K562 (cell line): Measurements from ENCODE around the gene SPATA24. TPM values are rescaled to one million over a fixed set of nuclear protein-coding genes. Genes with fewer than 3 reads are reported as not detected.

Experiments
- ATAC-seq: fragments of 200-7000 bp; cut with Tn5 transposase; 3 replicates; pipeline ENCODE4 v1.9.1; 2020; ENCODE audit warnings: moderate library complexity
- BruUV-seq: library from RNA; stranded (reverse); fragments of 400-500 nt; replicated peaks from 2 replicates; lab custom pipeline; 2021; lab: Mats Ljungman, UMichigan
- CTCF ChIA-PET: fragments of 300-600 bp; formaldehyde crosslinking; extraction: SDS; loops from one replicate; lab custom pipeline; 2021; ENCODE audit warnings: low intra/inter-chr PET ratio; lab: Yijun Ruan, JAX
- POLR2A ChIA-PET: fragments of 300-600, 350-650 bp; sonication (Branson Sonifier 250); formaldehyde crosslinking; extraction: SDS; loops from one replicate; lab custom pipeline; 2021; ENCODE audit warnings: antibody characterized with exemption, inconsistent platforms; lab: Yijun Ruan, JAX
- DNase-seq, 4 experiments: peaks; one replicate each; pipeline versions ENCODE4 v3.0.0 to v3.0.0-alpha.2; 2011 to 2018; ENCODE audit warnings: low spot score in 3 of 4, mixed read lengths in 3 of 4; ENCODE audit errors: extremely low read depth in 1 of 4
- FAIRE-seq: peaks from 2 replicates; lab custom pipeline; 2011; peaks lifted over from hg19 to GRCh38; lab: Jason Lieb, UNC
- H2AFZ ChIP-seq: 2 replicates; pipeline ENCODE4 v1.6.0; 2011; ENCODE audit warnings: low read depth, low read length, control low read depth, inconsistent platforms
- H3K27ac ChIP-seq: fragments of 200-600 bp; 3 replicates; pipeline ENCODE4 v1.8.0; 2011; ENCODE audit warnings: low read depth, mild to moderate bottlenecking, control low read depth, inconsistent platforms, low read length, moderate library complexity, mixed read lengths; ENCODE audit errors: extremely low read depth
- H3K27me3 ChIP-seq, 2 experiments: fragments of 300-600 bp in 1 of 2; 2 replicates in 1 of 2; 3 replicates in 1 of 2; pipeline versions ENCODE4 v1.6.0 to v1.8.0; 2011; ENCODE audit warnings: inconsistent platforms in 2 of 2, low read length in 2 of 2, mild to moderate bottlenecking in 1 of 2, mixed read lengths in 1 of 2, moderate library complexity in 1 of 2; ENCODE audit not compliant: control insufficient read depth in 2 of 2, insufficient read depth in 2 of 2
- H3K36me3 ChIP-seq: fragments of 300-600 bp; 3 replicates; pipeline ENCODE4 v1.8.0; 2011; ENCODE audit warnings: mild to moderate bottlenecking, low read length, inconsistent platforms; ENCODE audit not compliant: control insufficient read depth, insufficient read depth
- H3K4me1 ChIP-seq, 2 experiments: fragments of 200-600 bp in 1 of 2; replicated peaks in 1 of 2; 2 replicates in 1 of 2; 3 replicates in 1 of 2; pipeline versions ENCODE4 v1.5.1 to v1.8.0; 2011; ENCODE audit warnings: inconsistent platforms in 2 of 2, low read length in 2 of 2, mild to moderate bottlenecking in 1 of 2, mixed read lengths in 1 of 2, moderate library complexity in 1 of 2; ENCODE audit not compliant: control insufficient read depth in 2 of 2, insufficient read depth in 2 of 2
- H3K4me2 ChIP-seq: 2 replicates; pipeline ENCODE4 v1.6.1; 2011; ENCODE audit warnings: low read length, control low read depth, inconsistent platforms, mixed read lengths; ENCODE audit not compliant: insufficient read depth
- H3K4me3 ChIP-seq: fragments of 200-600 bp; sonication (generic), shearing (Covaris generic); 2 replicates; pipeline ENCODE4 v1.5.1; 2016; ENCODE audit warnings: control low read depth, inconsistent platforms
- H3K79me2 ChIP-seq: fragments of 200-600 bp; 3 replicates; pipeline ENCODE4 v1.8.0; 2011; ENCODE audit warnings: low read length, inconsistent platforms; ENCODE audit not compliant: control insufficient read depth, insufficient read depth
- H3K9ac ChIP-seq, 2 experiments: 2 replicates each; pipeline versions ENCODE4 v1.6.0 to v1.6.1; 2011; ENCODE audit warnings: low read depth in 2 of 2, low read length in 2 of 2, control low read depth in 1 of 2, inconsistent platforms in 1 of 2, mild to moderate bottlenecking in 1 of 2, mixed read lengths in 1 of 2; ENCODE audit not compliant: insufficient read depth in 1 of 2
- H3K9me1 ChIP-seq: one replicate; pipeline ENCODE4 v1.6.0; 2011; ENCODE audit warnings: inconsistent platforms, mild to moderate bottlenecking, low read length, moderate library complexity; ENCODE audit not compliant: control insufficient read depth, insufficient read depth
- H3K9me3 ChIP-seq: replicated peaks from 2 replicates; pipeline ENCODE4 v1.5.1; 2011; ENCODE audit warnings: low read depth, low read length, inconsistent platforms; ENCODE audit not compliant: control insufficient read depth, insufficient read depth
- H4K20me1 ChIP-seq: replicated peaks from 2 replicates; pipeline ENCODE4 v1.6.1; 2011; ENCODE audit warnings: low read length, inconsistent platforms, mixed read lengths; ENCODE audit not compliant: control insufficient read depth, insufficient read depth
- CCAR2 ChIP-seq: fragments of 200-400 bp; formaldehyde crosslinking; IDR thresholded peaks from 2 replicates; pipeline ENCODE4 v1.6.1; 2017; ENCODE audit warnings: mild to moderate bottlenecking, low read depth, low read length
- CCNT2 ChIP-seq: IDR thresholded peaks from 2 replicates; pipeline ENCODE4 v1.6.1; 2011; ENCODE audit warnings: borderline replicate concordance, low read depth, mild to moderate bottlenecking, moderate library complexity, mixed read lengths, low read length; ENCODE audit not compliant: insufficient read length; ENCODE audit errors: extremely low read depth
- PHF20 ChIP-seq: fragments of 450-650 bp; IDR thresholded peaks from 2 replicates; pipeline ENCODE4 v1.6.1; 2018; ENCODE audit not compliant: partially characterized antibody
- POLR2B ChIP-seq: fragments of 450-650 bp; IDR thresholded peaks from 2 replicates; pipeline ENCODE4 v1.6.1; 2018; ENCODE audit warnings: low read depth; ENCODE audit not compliant: partially characterized antibody
- ZNF282 ChIP-seq: sonication (generic); formaldehyde crosslinking; IDR thresholded peaks from 2 replicates; pipeline ENCODE4 v1.8.1; 2023; ENCODE audit warnings: missing genetic modification reagents
- ZNF354B ChIP-seq: fragments of 250-450 bp; sonication (Bioruptor Pico); IDR thresholded peaks from 2 replicates; pipeline ENCODE4 v1.4.0; 2020
- WGBS: fragments of 100-300 bp; shearing (Covaris generic); methylation state at CpG from one replicate; pipeline ENCODE4 v1.1.6; 2016; ENCODE audit warnings: low coverage, mixed read lengths; ENCODE audit not compliant: insufficient coverage; ENCODE audit errors: missing lambda C conversion rate; 5-methylcytosine and 5-hydroxymethylcytosine counted together
- in situ Hi-C: fragments of 300-500 bp; cut with MboI; formaldehyde crosslinking; loops from 4 replicates; pipeline ENCODE4 v1.15.0; 2018; ENCODE audit warnings: inconsistent platforms, mixed read lengths
- intact Hi-C: fragments of 100-400 bp; cut with micrococcal nuclease; formaldehyde crosslinking; loops from 2 replicates; pipeline ENCODE4 v1.14.2; 2022
- polyA plus RNA-seq, 8 experiments: library from polyadenylated mRNA; depleted of rRNA in 4 of 8; stranded (reverse) in 5 of 8; unstranded in 3 of 8; fragments of >200 nt; fragmentation: Nextera tagmentation in 2 of 8; fragmentation: Illumina TruSeq in 1 of 8; extraction: Ambion mirVana in 2 of 8; extraction: Trizol in 1 of 8; gene quantifications; 2 replicates each; pipeline versions ENCODE4 v1.2.1 to v1.2.3, GENCODE V29; 2011 to 2014; ENCODE audit warnings: inconsistent platforms in 1 of 8, missing spikeins in 1 of 8
- total RNA-seq, 7 experiments: library from RNA; depleted of rRNA in 6 of 7; stranded (reverse); fragments of >200 nt in 6 of 7; fragmentation: Illumina TruSeq in 2 of 7; extraction: Trizol in 2 of 7; gene quantifications; 2 replicates each; pipeline versions ENCODE4 v1.2.1 to v1.2.3, GENCODE V29; 2011 to 2021; ENCODE audit warnings: low replicate concordance in 1 of 7
- TF ChIP-seq, protein P1 (sequence below): fragments of 450-650 bp; formaldehyde crosslinking; IDR thresholded peaks from 2 replicates; pipeline ENCODE4 v1.4.0; 2022; ENCODE audit warnings: missing genetic modification characterization

Gene SPATA24
- total and polyA plus RNA-seq, 9 of the 15 experiments (the other 6 are each of a cell fraction or from before 2014, with no cell fraction given) = 4.1 to 12.6 (median 8.0) TPM

DNA sequence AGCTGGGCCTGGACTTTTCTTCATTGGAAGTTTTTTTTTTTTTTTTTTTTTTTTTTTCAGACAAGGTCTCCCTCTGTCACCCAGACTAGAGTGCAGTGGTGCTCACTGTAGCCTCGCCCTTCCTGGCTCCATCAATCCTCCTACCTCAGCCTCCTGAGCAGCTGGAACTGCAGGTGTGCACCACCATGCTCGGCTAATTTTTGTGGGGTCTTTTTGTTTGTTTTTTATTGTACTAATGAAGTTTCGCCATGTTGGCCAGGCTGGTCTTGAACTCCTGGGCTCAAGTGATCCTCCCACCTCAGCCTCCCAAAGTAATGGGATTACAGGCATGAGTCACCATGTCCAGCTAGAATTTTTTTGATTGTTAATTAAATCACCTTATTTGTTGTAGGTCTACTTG is 31.8 kb upstream of the SPATA24 start:
- H4K20me1 ChIP-seq = no peaks in the 10 kb centered on the region
- no peak overlapping the region for H3K27ac ChIP-seq
- no peaks in the 10 kb centered on the region for H3K79me2 ChIP-seq
- peaks cover 11 to 17% of the 10 kb centered on the region in 2 experiments for H3K4me1 ChIP-seq
- no peak overlapping the region for H3K4me3 ChIP-seq
- CTCF ChIA-PET = no interaction called here
- FAIRE-seq (no peak), DNase-seq (no peak), ATAC-seq (no peak)
- no peaks in the 10 kb centered on the region for H3K36me3 ChIP-seq
- no peak for TF ChIP-seq POLR2B
- H2AFZ ChIP-seq = no peak overlapping the region
- no peaks in the 10 kb centered on the region for H3K27me3 ChIP-seq
- in situ Hi-C loops = no loop called here
- WGBS = 77% methylated on average over 3 of the region's 3 CpGs
- POLR2A ChIA-PET = interaction anchor here (1.2 to 1.7 kb wide), 3 partner anchors 9 to 16 kb away, joined by 3 to 5 read pairs (median 3); no protein-coding TSS in a partner anchor
- no TSS peak for BruUV-seq
- no peaks in the 10 kb centered on the region for H3K9me3 ChIP-seq
- no peaks in the 10 kb centered on the region for H3K9me1 ChIP-seq
- intact Hi-C loops = no loop called here
- H3K9ac ChIP-seq = no peak overlapping the region
- no peak overlapping the region for H3K4me2 ChIP-seq

DNA sequence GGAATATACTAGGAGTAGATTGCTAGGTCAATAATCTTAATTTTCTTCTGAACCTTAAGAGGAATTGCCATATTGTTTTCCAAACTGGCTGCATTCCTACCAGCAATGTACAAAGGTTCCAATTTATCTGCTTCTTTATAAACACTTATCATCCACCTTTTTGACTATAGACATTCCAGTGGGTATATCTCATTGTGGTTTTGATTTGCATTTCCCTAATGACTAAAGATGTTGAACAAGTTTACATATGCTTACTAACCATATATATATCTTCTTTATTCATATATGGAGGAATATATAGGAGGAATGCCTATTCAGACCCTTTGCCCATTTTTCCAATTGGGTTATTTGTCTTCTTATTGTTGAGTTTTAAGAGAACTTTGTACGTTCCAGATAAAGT is 27.8 kb upstream of the SPATA24 start:
- no peaks in the 10 kb centered on the region for H3K79me2 ChIP-seq
- ChIA-PET POLR2A (no interaction called here), CTCF (no interaction called here)
- H3K27ac ChIP-seq = no peak overlapping the region
- H3K9me3 ChIP-seq = no peaks in the 10 kb centered on the region
- H3K4me3 ChIP-seq = no peak overlapping the region
- DNase-seq (no peak), FAIRE-seq (no peak), ATAC-seq (no peak)
- no peaks in the 10 kb centered on the region for H3K36me3 ChIP-seq
- in situ Hi-C loops (no loop called here), intact Hi-C loops (no loop called here)
- H3K9me1 ChIP-seq = no peaks in the 10 kb centered on the region
- no TSS peak for BruUV-seq
- 15% methylated on average over 1 of the region's 1 CpG for WGBS
- H4K20me1 ChIP-seq = no peaks in the 10 kb centered on the region
- TF ChIP-seq ZNF354B (no peak), CCAR2 (no peak), PHF20 (no peak), ZNF282 (CRISPR knock-in tag) (no peak), CCNT2 (no peak)
- TF ChIP-seq, protein P1, sequence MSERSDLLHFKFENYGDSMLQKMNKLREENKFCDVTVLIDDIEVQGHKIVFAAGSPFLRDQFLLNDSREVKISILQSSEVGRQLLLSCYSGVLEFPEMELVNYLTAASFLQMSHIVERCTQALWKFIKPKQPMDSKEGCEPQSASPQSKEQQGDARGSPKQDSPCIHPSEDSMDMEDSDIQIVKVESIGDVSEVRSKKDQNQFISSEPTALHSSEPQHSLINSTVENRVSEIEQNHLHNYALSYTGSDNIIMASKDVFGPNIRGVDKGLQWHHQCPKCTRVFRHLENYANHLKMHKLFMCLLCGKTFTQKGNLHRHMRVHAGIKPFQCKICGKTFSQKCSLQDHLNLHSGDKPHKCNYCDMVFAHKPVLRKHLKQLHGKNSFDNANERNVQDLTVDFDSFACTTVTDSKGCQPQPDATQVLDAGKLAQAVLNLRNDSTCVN (CRISPR knock-in tag) = no peak
- H3K9ac ChIP-seq = no peak overlapping the region
- no peak overlapping the region for H2AFZ ChIP-seq
- H3K4me1 ChIP-seq = no peaks in the 10 kb centered on the region
- no peaks in the 10 kb centered on the region for H3K27me3 ChIP-seq
- no peak overlapping the region for H3K4me2 ChIP-seq
